HTR-8/SVneo (cell line): ENCODE data around the gene DYSF.

Experiments
- DNase-seq: peaks from one replicate; pipeline ENCODE4 v3.0.0; 2011; ENCODE audit warnings: low spot score, mixed read lengths; ENCODE audit not compliant: insufficient read length
- FAIRE-seq: peaks from 2 replicates; lab custom pipeline; 2011; peaks lifted over from hg19 to GRCh38; lab: Jason Lieb, UNC

DYSF gene

DNA sequence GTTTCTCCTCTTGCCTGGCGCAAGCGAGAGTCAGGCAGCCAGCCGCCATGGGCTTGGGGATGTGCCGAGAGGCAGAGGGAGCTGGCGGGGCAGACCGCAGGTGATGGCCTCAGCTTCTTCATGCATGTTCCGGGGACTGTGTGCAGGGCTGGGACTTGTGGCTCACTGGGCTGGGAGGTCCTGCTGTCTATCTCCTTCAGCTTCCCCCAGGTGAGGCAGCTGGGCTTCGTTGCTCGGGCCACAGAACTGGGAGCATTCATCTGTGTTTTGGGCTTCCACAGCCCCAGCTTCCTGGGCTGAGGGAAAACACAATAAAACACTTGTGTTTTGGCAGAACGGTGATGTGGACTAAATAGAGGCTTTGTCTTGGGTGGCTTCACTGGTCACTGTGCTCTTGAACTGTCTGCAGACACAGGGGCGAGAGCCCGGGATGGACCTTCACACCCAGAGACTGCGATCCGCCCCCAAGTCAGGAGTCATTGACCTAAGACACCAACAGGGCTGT is 93.5 kb downstream of the DYSF start:
- no peak for DNase-seq
- FAIRE-seq = no peak

DNA sequence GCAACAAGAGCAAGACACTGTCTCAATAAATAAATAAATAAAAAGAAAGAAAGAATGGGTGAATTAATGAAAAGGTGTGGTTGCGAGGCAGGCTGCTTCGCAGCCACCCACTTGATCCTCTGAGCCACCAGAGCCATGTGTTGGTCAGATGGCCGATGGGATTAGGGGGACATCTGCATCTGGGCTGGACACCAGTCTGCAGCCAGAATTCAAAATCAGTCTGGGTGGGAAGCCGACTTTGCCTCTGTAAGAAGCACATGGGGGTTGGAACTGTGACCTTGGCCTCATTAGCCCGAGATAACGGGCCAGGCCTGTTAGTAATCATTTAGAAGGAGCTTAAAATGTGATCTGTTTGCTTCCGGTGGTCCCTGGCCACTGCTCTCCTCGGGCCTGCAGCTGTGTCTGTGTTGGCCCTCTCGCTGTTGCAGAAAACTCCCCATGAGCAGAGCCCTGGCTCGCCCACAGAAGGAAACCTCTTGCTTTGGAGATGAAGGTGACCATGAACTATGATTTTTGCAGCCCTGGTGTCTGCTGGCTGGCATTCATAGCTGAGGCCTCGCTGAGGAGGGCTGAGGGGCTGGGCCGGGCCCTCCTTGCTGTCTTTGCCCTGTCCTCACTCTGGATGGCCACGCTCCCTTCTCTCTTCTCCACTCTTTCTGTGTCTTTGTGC is 94.4 kb downstream of the DYSF start:
- FAIRE-seq (no peak), DNase-seq (no peak)

DNA sequence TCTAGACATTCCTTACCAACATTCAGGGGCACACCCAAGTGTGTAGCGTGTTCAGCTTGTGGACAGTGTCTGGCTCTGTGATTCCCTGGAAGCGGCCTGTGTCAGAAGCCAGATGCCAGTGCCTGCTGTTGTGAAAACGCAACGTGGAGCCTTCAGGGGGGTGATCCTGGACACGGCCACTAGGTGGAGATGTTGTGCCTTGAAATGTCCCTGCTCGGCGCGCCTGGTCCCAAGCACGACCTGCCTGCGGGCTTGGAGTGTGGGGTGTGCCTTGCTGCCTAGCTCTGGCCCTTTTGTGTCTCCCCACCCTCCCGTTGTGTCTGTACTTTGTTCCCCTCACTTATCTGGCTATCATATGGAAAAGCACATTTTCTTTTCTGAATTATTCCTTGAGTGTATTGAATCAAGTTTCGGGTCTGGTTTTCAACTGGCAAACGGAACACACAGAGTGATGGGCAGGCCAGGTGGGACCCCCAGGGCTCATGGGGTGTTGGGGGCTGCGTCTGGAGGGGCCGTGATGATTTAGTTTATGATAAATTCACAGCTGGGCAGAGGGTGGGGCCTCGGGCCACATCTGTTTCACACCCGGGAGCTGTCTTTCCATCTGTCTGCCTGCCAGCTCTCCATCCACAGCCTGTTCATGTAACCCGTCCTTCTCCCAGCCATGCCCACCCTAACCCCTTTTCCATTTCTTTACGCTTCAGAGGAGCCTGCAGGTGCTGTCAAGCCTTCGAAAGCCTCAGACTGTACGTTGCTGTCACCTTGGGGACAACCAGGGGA is 95.5 kb downstream of the DYSF start:
- DNase-seq = peak; percentile 89
- peak; percentile 87 for FAIRE-seq

DNA sequence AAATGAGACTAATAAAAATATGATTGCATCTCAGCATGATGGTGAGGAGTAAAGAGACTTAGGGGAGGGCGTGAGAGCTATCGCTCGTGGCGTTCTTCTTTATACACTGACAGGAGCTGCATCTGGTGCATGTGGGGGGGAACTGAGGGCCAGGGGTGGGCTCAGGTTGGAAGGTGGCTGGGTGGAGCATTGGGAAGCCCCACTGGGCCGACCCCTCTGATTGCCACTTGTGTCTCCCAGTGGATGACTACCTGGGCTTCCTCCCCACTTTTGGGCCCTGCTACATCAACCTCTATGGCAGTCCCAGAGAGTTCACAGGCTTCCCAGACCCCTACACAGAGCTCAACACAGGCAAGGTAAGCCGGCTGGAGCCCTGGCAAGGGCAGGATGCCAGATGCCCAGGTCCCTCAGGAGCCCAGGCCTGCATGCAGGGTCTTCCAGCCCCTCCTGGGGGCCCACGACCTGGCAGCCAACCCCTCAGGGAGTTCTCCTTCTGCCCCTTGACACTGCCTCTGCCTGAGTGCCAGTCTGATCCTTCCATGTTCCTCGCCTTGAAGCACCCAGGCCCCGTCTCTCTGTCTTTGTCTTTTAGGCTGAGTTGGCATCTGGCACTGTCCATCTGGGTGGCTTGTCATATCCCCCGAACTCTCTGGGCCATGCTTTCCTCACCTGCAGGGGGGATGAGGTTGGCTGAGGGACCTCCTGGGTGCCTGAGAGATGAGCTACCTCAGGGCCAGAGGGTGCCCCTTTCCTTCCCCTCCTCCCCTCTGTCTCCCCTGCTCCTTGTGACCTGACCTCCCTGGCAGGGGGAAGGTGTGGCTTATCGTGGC is 97.7 kb downstream of the DYSF start:
- no peak for DNase-seq
- FAIRE-seq = no peak

DNA sequence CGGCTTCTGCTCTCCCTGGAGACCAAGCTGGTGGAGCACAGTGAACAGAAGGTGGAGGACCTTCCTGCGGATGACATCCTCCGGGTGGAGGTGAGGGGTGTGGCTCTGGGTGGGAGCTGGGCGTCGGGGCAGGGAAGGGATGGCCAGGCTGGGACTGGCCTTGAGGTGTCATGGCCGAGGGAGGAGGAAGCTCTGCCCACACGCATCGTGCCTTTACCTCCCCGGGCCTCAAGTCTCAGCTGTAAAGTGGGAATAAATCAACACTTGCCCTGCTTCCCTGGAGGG is 98.2 kb downstream of the DYSF start:
- DNase-seq = no peak
- no peak for FAIRE-seq

DNA sequence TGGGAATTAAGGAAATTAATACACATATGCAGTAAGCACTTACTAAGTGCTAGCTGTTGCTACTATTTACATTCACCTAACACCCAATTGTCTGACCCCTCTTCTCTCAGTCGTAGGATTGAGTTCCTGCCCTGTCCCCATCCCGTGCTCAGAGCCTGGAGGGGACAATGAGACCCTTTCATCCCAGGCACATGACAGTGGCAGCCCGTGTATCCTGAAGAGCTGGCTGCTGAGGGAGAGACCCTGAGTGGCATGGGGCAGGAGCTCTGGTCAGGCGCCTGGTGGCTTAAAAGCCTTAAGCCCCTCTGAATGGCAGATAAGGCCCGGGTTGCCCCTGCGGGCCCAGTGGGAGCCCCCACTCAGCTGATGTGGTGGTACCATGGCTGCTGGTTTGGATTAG is 99.0 kb downstream of the DYSF start:
- DNase-seq (no peak), FAIRE-seq (no peak)

DNA sequence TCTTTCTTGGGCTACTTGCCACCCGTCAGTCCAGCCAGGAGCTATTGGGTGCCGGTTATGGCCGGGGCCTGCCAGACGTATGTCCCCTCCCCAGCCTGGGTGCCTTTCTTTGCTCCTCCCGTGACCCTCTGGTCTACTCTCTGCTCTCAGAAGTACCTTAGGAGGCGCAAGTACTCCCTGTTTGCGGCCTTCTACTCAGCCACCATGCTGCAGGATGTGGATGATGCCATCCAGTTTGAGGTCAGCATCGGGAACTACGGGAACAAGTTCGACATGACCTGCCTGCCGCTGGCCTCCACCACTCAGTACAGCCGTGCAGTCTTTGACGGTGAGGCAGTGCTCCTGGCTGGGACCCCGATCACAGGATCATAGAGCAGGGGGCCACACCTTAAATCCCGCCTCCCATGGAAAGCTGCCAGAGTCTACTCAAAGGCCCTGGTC is 99.5 kb downstream of the DYSF start:
- DNase-seq (no peak), FAIRE-seq (peak; percentile 58)

DNA sequence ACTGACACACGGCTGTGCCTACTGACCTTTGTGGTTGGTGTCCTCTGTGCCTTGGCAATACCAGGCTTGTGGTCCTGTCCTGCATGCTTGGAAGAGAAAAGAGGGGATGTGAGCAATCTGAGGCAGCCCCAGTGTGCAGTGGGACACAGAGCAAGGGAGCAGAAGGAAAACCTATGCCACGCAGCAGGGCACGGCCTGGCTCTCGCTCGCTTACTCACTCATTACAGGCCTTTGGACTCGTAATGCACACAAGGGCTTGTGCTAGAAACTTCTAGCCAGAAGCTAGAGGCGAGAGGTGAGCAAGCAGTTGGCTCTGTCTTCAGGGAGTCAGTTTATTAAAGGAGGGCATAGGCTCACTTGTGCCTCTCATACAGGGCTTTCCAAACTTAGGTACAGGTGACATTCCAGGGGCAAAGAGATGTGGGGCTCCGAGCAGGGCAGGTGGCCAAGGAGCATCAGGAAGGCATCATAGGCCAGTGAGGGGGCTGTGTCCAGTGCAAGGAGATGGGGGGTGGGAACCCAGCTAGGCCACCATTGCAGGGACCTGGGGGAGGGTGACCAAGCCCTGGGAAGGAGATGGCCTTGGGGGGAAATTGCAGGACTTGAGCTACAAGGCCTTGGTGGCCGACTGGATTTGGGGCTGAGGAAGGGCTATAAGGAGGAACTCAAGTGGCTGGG is 100.8 kb downstream of the DYSF start:
- no peak for FAIRE-seq
- DNase-seq = no peak

DNA sequence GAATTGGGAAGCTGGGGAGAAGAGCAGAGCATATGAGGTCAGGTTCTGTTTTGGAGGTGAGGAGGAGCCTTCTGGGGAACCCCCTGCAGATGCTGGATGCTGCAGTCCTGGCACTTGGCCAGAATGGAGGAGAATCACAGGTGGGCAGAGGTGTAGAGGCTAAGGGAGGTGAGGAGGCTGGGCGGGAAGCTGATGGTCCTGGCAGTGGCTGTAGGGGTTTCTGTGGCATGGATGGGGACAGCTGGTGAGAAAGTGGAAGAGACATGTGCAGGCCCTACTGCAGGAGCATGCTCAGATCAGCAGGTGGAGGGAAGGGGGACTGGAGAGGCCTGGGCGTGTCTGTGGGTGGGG is 101.3 kb downstream of the DYSF start:
- no peak for FAIRE-seq

DNA sequence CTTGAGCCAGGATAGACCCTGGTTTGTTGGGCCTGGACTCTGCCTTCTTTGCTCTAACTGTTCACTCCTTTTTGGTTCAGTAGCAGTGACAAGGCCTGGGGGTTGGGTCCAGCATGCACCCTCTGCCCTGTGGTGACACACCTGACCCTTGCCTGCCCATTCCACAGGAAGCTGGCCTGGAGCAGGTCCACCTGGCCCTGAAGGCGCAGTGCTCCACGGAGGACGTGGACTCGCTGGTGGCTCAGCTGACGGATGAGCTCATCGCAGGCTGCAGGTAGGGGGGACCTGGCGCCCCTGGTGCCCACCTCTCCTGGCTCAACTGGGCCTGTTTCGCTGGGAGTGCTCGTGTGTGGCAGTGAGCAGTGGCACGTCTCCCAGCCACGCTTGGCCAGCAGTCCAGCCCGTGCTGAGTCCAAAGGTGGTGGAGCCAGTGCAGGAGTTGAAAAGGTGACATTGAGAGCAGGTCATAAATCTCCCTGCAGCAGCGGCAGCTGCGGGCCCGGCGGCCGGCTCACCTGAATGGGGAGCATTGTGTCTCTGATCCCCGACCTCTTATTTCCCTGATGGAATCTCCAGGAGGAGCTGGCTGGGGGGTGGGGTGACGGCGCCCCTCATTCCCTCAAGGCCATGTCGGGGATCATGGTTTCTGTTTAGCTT is 102.6 kb downstream of the DYSF start:
- FAIRE-seq (no peak), DNase-seq (no peak)

More for the DNA sequence above, 101.3 kb downstream of the DYSF start:
- DNase-seq = no peak

DNA sequence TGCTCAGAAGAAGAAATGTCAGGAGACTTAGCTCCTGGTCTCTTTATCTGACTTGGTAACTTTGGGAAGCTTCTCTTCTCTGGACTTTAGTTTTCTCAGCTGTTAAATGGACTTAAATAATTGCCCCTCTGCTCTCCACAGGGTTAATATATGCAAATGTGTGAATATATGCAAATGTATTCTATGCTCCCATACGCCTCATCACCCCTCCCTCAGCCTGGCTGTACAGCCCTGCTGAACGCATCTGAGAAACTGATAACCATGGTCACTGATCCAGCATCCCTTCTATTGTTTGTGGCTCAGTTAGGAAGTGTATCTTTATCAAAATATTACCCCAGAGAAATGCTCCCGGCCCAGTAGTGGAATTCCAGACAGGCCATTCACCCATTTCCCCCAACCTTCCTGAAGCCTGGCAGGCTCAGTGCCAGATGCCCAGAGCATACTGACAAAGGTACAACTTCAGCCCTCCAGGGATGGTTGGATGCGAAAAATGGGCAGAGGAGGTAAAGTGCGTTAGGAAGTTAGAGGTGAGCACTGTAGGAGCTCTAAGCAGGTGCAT is 103.4 kb downstream of the DYSF start:
- DNase-seq (no peak), FAIRE-seq (no peak)

DNA sequence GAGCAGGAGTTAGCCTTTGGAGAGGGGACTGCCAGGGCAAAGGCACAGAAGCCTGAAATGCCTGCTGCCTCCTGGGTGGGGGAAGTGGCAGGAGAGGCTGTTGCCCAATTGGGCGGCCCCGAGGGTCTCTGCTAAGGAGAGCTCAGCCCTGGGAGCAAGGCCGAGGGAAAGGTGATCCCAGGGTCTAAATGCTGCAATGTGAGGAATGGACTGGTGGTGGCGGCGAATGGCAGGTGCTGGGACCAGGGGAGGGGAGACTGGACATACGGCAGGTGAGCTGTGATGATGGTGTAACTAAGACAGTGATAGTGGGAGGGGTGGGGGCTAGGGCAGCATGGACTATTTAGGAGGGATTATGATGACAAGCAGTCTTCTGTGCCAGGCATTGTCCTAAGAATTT is 104.0 kb downstream of the DYSF start:
- no peak for DNase-seq
- peak; percentile 16 for FAIRE-seq

DNA sequence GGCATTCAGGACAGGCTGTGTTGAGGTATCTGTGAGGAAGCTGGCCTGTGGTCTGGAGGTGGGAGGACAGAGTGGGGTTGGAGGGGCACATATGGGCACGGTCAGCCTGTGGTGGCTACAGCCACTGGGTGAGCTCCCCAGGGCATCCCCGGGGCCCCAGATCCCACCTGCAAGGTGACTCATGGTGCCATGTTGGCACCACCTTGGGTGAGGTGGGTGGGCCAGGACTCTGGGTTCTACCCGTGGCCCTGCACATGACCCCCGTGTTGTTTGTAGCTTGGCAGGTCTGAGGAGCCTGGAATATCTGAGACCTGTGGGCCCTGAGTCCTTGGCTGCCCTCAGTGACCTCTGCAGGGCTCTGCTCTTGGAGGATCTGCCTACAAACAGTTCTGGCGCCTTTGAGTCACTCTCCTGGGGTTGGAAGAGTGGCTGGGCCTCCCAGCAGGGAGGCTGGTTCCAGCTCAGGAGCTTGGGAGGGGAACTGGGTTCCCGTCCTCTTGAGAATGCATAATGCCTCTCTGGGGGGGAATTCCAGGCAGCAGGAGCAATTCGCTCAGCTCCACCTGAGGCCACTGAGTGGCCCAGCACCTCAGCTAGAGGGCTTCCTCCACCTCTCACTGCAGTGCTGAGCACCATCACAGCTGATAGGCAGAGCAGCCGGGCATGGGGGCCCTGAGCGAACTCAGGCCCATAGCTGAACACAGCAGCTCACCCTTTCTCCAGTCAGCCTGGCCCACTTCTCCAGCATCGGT is 105.1 kb downstream of the DYSF start:
- FAIRE-seq = no peak
- DNase-seq = no peak

DNA sequence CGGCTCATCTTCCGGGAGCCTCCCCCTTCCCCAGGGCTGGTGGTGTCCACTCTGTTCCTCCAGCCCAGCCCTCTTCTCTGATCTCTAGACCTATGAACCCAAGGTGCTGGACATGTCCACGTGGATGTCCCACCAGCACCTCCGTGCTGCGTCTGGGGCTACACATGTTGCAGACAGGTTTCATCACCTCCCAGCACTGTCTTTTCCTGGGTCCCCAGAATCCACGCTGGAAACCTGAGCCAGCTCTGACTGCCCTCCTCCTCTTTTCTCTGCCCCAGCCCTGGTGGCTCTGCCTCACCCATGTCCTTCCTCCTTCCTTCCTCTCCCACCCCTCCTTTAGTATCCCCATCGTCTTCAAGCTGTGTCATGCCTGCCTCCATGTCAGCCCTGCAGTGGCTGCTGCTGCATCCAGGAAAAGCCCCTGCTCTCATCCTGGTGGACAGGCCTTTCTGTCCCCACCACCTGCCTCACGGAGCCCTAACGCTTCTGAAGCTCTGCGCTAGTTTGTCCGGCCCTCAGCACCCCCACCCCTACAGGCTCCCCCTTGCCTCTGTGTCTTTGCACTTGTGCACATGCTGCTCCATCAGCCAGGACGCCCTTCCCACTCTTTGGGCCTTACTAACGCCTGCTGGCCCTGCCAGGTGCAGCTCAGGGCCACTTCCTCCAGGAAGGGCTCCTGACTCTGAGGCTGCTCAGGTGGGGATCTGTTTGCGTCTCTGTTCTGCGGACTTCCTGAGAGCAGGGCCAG is 105.9 kb downstream of the DYSF start:
- FAIRE-seq (no peak), DNase-seq (no peak)

DNA sequence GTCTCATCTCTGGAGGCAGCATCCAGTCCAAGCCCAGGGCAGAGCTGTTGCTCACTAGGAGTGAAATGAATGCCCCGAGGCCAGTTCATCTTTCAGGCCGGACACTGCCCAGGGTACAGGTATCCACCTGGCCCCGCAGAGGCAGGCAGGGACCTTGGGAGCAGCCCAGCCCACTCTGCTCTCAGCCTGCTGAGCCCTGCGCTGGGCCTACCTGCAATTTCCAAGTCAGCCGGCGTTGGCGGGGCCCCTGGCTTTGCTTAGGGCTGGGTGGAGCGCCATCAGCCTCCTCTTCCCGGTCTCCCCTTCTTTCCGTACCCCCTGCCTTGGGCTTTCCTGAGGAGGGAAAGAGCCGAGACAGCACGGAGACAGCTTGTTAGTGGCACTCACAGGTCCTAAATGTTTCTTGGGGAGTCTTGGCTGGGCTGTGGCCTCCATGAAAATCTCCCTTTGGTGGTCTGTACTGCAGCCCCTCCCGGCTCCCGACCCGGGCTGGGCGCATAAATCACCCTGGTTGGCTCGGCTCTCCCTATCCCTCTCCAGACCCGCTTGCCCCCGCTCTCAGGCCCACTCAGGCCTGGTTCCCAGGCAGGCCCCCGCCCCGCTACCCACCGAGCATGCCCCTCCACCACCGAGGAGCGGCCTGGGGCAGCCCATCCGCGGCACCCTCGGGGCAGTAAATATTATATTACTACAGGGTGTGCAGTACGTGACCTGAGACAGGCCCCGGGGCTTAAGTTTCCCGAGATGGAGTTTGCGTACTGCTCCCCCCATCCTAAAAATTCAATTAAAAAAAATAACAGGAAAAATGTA is 106.7 kb downstream of the DYSF start:
- DNase-seq (no peak), FAIRE-seq (no peak)

DNA sequence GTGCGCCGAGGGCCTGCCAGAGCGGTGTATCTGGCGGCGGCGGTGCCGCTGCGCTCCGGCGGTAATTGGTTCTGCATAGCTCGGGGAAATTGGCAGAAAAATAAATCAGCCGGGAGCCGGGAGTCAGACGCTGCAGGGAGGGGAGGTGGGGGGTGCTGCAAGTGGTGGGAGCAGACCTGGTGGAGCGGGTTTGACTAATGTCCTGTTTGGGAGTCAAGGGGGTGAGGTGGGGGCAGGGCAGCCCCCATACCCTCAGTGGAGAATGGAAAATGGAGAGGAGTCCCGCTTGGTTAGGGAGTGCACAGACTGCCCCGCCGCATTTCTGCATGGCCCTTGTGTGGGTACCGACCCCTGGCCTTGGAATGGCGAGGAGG is 107.3 kb downstream of the DYSF start:
- FAIRE-seq = no peak
- no peak for DNase-seq

DNA sequence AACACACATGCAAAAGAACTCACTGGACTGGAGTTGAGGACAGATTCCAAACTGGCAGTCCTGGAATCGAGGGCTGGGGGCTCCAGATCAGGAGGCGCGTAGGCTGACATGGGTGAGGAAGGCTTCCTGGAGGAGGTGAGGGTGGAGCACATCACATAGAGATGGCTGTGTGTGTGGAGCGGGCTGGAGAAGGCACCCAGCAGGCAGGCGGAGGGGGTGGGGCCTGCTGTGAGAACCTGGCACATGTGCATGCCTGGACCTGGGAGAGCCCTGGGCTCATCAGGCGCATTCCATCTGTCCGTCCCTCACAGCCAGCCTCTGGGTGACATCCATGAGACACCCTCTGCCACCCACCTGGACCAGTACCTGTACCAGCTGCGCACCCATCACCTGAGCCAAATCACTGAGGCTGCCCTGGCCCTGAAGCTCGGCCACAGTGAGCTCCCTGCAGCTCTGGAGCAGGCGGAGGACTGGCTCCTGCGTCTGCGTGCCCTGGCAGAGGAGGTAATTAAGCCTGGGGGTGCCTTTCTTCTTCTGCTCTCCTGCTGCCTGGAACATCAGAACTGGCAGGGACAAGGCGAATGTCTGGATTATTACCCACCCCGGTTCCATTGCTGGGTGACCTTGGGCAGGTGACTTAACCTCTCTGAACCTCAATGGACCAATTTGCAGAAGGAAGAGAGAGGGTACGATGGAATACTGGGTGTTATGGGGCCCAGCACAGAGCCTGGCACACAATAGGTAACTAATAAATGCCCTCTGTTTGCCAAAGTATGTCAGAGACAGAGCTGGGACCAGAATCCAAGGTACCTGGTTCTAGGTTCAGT is 108.3 kb downstream of the DYSF start:
- FAIRE-seq = no peak
- DNase-seq = no peak
